Keratinocyte (primary cell): ENCODE measurements around the gene ZNF236. TPM values are rescaled to one million over a fixed set of nuclear protein-coding genes. Genes with fewer than 3 reads are reported as not detected.
A peak's percentile ranks its signal among the peaks of the same experiment; 100 is the strongest.

Experiments
- DNase-seq: peaks from one replicate; pipeline ENCODE4 v3.0.0-alpha.2; 2011; ENCODE audit warnings: low read depth, missing footprints, low spot score
- FAIRE-seq: peaks from 2 replicates; lab custom pipeline; 2011; peaks lifted over from hg19 to GRCh38; lab: Jason Lieb, UNC
- H2AFZ ChIP-seq: 2 replicates; pipeline ENCODE4 v1.6.0; 2012; ENCODE audit warnings: low read length, control low read depth, inconsistent platforms; ENCODE audit not compliant: control insufficient read depth
- H3K27ac ChIP-seq: 2 replicates; pipeline ENCODE4 v1.5.1; 2011; ENCODE audit warnings: low read length; ENCODE audit not compliant: control insufficient read depth, insufficient read depth
- H3K27me3 ChIP-seq: 3 replicates; pipeline ENCODE4 v1.6.0; 2011; ENCODE audit warnings: low read length; ENCODE audit not compliant: control insufficient read depth, insufficient read depth; ENCODE audit errors: extremely low read depth
- H3K36me3 ChIP-seq, 2 experiments: 2 replicates in 1 of 2; 3 replicates in 1 of 2; pipeline ENCODE4 v1.5.1; 2011; ENCODE audit warnings: low read length in 2 of 2, mild to moderate bottlenecking in 1 of 2; ENCODE audit not compliant: control insufficient read depth in 2 of 2, insufficient read depth in 2 of 2; ENCODE audit errors: extremely low read depth in 1 of 2
- H3K4me1 ChIP-seq: 3 replicates; pipeline ENCODE4 v1.5.1; 2011; ENCODE audit warnings: low read length; ENCODE audit not compliant: control insufficient read depth, insufficient read depth; ENCODE audit errors: extremely low read depth
- H3K4me2 ChIP-seq: 3 replicates; pipeline ENCODE4 v1.6.0; 2011; ENCODE audit warnings: low read depth, low read length; ENCODE audit not compliant: control insufficient read depth, insufficient read depth; ENCODE audit errors: extremely low read depth
- H3K4me3 ChIP-seq, 3 experiments: fragments of 200-600 bp in 1 of 3; sonication (generic) in 1 of 3; 2 replicates in 2 of 3; 3 replicates in 1 of 3; pipeline ENCODE4 v1.5.1; 2011 to 2016; ENCODE audit warnings: low read length in 3 of 3, mild to moderate bottlenecking in 3 of 3, control low read depth in 2 of 3, inconsistent platforms in 1 of 3, low read depth in 1 of 3, mixed read lengths in 1 of 3, mixed run types in 1 of 3, moderate library complexity in 1 of 3; ENCODE audit not compliant: control insufficient read depth in 2 of 3, insufficient read depth in 2 of 3; ENCODE audit errors: extremely low read depth in 1 of 3
- H3K79me2 ChIP-seq: 2 replicates; pipeline ENCODE4 v1.6.0; 2012; ENCODE audit warnings: low read length; ENCODE audit not compliant: control insufficient read depth, insufficient read depth
- H3K9ac ChIP-seq: 3 replicates; pipeline ENCODE4 v1.6.0; 2011; ENCODE audit warnings: low read length; ENCODE audit not compliant: control insufficient read depth, insufficient read depth; ENCODE audit errors: extremely low read depth
- H3K9me1 ChIP-seq: 3 replicates; pipeline ENCODE4 v1.6.0; 2011; ENCODE audit warnings: low read length; ENCODE audit not compliant: control insufficient read depth, insufficient read depth; ENCODE audit errors: extremely low read depth
- H3K9me3 ChIP-seq: 2 replicates; pipeline ENCODE4 v1.5.1; 2012; ENCODE audit warnings: low read depth, low read length; ENCODE audit not compliant: control insufficient read depth
- H4K20me1 ChIP-seq: 3 replicates; pipeline ENCODE4 v1.6.0; 2011; ENCODE audit warnings: low read length; ENCODE audit not compliant: control insufficient read depth, insufficient read depth; ENCODE audit errors: extremely low read depth
- CTCF ChIP-seq, 3 experiments: IDR thresholded peaks in 1 of 3; conservative IDR thresholded peaks in 1 of 3; optimal IDR thresholded peaks in 1 of 3; 2 replicates in 2 of 3; 3 replicates in 1 of 3; pipeline versions ENCODE3 to v1.5.1; 2011; ENCODE audit warnings: low read length in 3 of 3, mild to moderate bottlenecking in 3 of 3, moderate library complexity in 2 of 3, control low read depth in 1 of 3, inconsistent platforms in 1 of 3; ENCODE audit not compliant: insufficient read depth in 2 of 3; ENCODE audit errors: extremely low read depth in 1 of 3
- EZH2 ChIP-seq: IDR thresholded peaks from one replicate; pipeline ENCODE4 v1.6.1; 2012; ENCODE audit warnings: inconsistent platforms, mild to moderate bottlenecking, low read length, moderate library complexity
- dilution Hi-C: fragments of 300-500 bp; cut with MboI; formaldehyde crosslinking; loops from one replicate; pipeline ENCODE4 v1.7.0; 2020; ENCODE audit warnings: low sequenced_read_pairs; ENCODE audit not compliant: extremely low pct_ligation_motif_present
- polyA plus RNA-seq, 5 experiments: library from polyadenylated mRNA; depleted of rRNA in 3 of 5; stranded (reverse) in 3 of 5; stranded (forward) in 1 of 5; unstranded in 1 of 5; fragments of >200 nt; gene quantifications; 1 replicate in 1 of 5; 2 replicates in 3 of 5; 3 replicates in 1 of 5; pipeline versions ENCODE4 v1.2.1 to v1.2.3, GENCODE V29; 2011 to 2012; ENCODE audit warnings: missing spikeins in 2 of 5, low read depth in 1 of 5, low replicate concordance in 1 of 5

ZNF236 gene
- polyA plus RNA-seq, 1 donor (not counting 4 experiments of a cell fraction or from before 2014, with no cell fraction given), result 4.5 TPM

GRCh38 chr18:76982038-76982437 lies 159.7 kb downstream of the ZNF236 start:
- Histone ChIP-seq H3K27ac (no peak overlapping the region), H3K9me1 (no peaks in the 10 kb centered on the region), H3K79me2 (no peaks in the 10 kb centered on the region), H3K4me3 (no peak overlapping the region), H3K9me3 (no peaks in the 10 kb centered on the region), H2AFZ (no peak overlapping the region), H3K9ac (no peak overlapping the region), H4K20me1 (no peaks in the 10 kb centered on the region), H3K4me2 (no peak overlapping the region), H3K36me3 (no peaks in the 10 kb centered on the region), H3K27me3 (no peaks in the 10 kb centered on the region), H3K4me1 (peaks cover 3% of the 10 kb centered on the region)
- no peak for DNase-seq
- TF ChIP-seq CTCF (optimal IDR thresholded peaks at IDR 0.05 in 1 of 3, IDR thresholded peaks at IDR 0.05 in 1 of 3, conservative IDR thresholded peaks at IDR 0.05 in 1 of 3; ENCODE audit: extremely low read depth in 1 of 3, insufficient read depth in 2 of 3, low read length in 3 of 3) (no peak), EZH2 (no peak)
- dilution Hi-C loops, result no loop called here
- FAIRE-seq, result no peak

- H3K27me3 ChIP-seq, result no peaks in the 10 kb centered on the region
- H2AFZ ChIP-seq, result no peak overlapping the region
- peak; percentile 90 to 97 (median 96) for TF ChIP-seq CTCF (optimal IDR thresholded peaks at IDR 0.05 in 1 of 3, IDR thresholded peaks at IDR 0.05 in 1 of 3, conservative IDR thresholded peaks at IDR 0.05 in 1 of 3; ENCODE audit: extremely low read depth in 1 of 3, insufficient read depth in 2 of 3, low read length in 3 of 3)
- no peak for TF ChIP-seq EZH2
- no peaks in the 10 kb centered on the region for H4K20me1 ChIP-seq
- H3K4me1 ChIP-seq, result peaks cover 3% of the 10 kb centered on the region
- FAIRE-seq (peak; percentile 87), DNase-seq (peak; percentile 70)
- H3K27ac ChIP-seq, result no peak overlapping the region
- H3K9ac ChIP-seq, result no peak overlapping the region
- H3K4me3 ChIP-seq, result peak overlapping the region in 1 of 3 experiments; percentile 7
- dilution Hi-C loops, result no loop called here
- H3K9me3 ChIP-seq, result no peaks in the 10 kb centered on the region
- H3K9me1 ChIP-seq, result no peaks in the 10 kb centered on the region
- no peaks in the 10 kb centered on the region for H3K79me2 ChIP-seq
- H3K36me3 ChIP-seq, result no peaks in the 10 kb centered on the region
- H3K4me2 ChIP-seq, result peak overlapping the region; percentile 65
These were observed 160.7 kb downstream of the ZNF236 start for GRCh38 chr18:76982841-76983583.
